Naive thymus-derived CD4-positive, alpha-beta T cell (primary cell): ENCODE measurements around the gene TMEM120B. TPM values are rescaled to one million over a fixed set of nuclear protein-coding genes. Genes with fewer than 3 reads are reported as not detected.

Experiments used
- ATAC-seq: fragments of 150-1000 bp; cut with Tn5 transposase; 2 replicates; pipeline ENCODE4 v1.10.0; 2021; ENCODE audit warnings: mild to moderate bottlenecking, moderate library complexity
- CTCF ChIA-PET: fragments of 350-600 bp; sonication (Branson Sonifier 250); formaldehyde crosslinking; loops from one replicate; lab custom pipeline; 2021; ENCODE audit warnings: antibody characterized with exemption; lab: Charles Lee
- POLR2A ChIA-PET: fragments of 350-600 bp; sonication (Branson Sonifier 250); formaldehyde crosslinking; loops from one replicate; lab custom pipeline; 2021; ENCODE audit warnings: antibody characterized with exemption, inconsistent platforms; lab: Charles Lee
- DNase-seq, 9 donors: peaks; one replicate each; pipeline versions ENCODE4 v3.0.0 to v3.0.0-alpha.2; 2020 to 2022; ENCODE audit warnings: mixed read lengths in 1 of 9
- H3K27ac ChIP-seq: one replicate; pipeline ENCODE4 v1.7.0; 2013; ENCODE audit warnings: mild to moderate bottlenecking, low read depth, low read length, moderate library complexity
- H3K27me3 ChIP-seq, 2 donors: one replicate each; pipeline ENCODE4 v1.7.0; 2013; ENCODE audit warnings: low read length in 2 of 2, mild to moderate bottlenecking in 2 of 2, moderate library complexity in 2 of 2; ENCODE audit not compliant: control insufficient read depth in 2 of 2, insufficient read depth in 2 of 2
- H3K36me3 ChIP-seq, 3 experiments: 1 replicate in 2 of 3; 2 replicates in 1 of 3; pipeline ENCODE4 v1.7.0; 2013; ENCODE audit warnings: low read length in 3 of 3, mild to moderate bottlenecking in 3 of 3, moderate library complexity in 1 of 3; ENCODE audit not compliant: insufficient read depth in 3 of 3, control insufficient read depth in 2 of 3
- H3K4me1 ChIP-seq, 2 donors: one replicate each; pipeline ENCODE4 v1.7.0; 2013; ENCODE audit warnings: low read length in 2 of 2, mild to moderate bottlenecking in 2 of 2, moderate library complexity in 1 of 2; ENCODE audit not compliant: control insufficient read depth in 2 of 2, insufficient read depth in 2 of 2
- H3K4me3 ChIP-seq: 2 replicates; pipeline ENCODE4 v1.7.0; 2013; ENCODE audit warnings: mild to moderate bottlenecking, low read length
- H3K9me3 ChIP-seq, 3 experiments: 1 replicate in 2 of 3; 2 replicates in 1 of 3; pipeline ENCODE4 v1.7.0; 2013; ENCODE audit warnings: low read length in 3 of 3; ENCODE audit not compliant: control insufficient read depth in 2 of 3
- H3K27ac Mint-ChIP-seq, 9 donors: one replicate each; pipeline ENCODE4 v1.8.0; 2020 to 2022; ENCODE audit warnings: mixed read lengths in 9 of 9, mild to moderate bottlenecking in 8 of 9, moderate library complexity in 5 of 9, inconsistent platforms in 2 of 9
- H3K27me3 Mint-ChIP-seq, 5 donors: one replicate each; pipeline ENCODE4 v1.8.0; 2021 to 2022; ENCODE audit warnings: mixed read lengths in 5 of 5, mild to moderate bottlenecking in 1 of 5
- H3K36me3 Mint-ChIP-seq, 5 donors: one replicate each; pipeline ENCODE4 v1.8.0; 2020 to 2022; ENCODE audit warnings: mixed read lengths in 5 of 5, mild to moderate bottlenecking in 3 of 5, inconsistent platforms in 1 of 5
- H3K4me1 Mint-ChIP-seq, 7 donors: one replicate each; pipeline ENCODE4 v1.8.0; 2020 to 2022; ENCODE audit warnings: mixed read lengths in 7 of 7, mild to moderate bottlenecking in 3 of 7, inconsistent platforms in 1 of 7
- H3K4me3 Mint-ChIP-seq, 10 donors: one replicate each; pipeline ENCODE4 v1.8.0; 2020 to 2022; ENCODE audit warnings: mild to moderate bottlenecking in 10 of 10, mixed read lengths in 10 of 10, moderate library complexity in 6 of 10, inconsistent platforms in 2 of 10
- H3K9me3 Mint-ChIP-seq, 11 donors: one replicate each; pipeline ENCODE4 v1.8.0; 2020 to 2022; ENCODE audit warnings: mixed read lengths in 11 of 11, mild to moderate bottlenecking in 4 of 11, inconsistent platforms in 1 of 11, moderate library complexity in 1 of 11
- intact Hi-C, 2 donors: fragments of 100-400 bp; cut with micrococcal nuclease; formaldehyde crosslinking; loops; one replicate each; pipeline ENCODE4 v1.15.1; 2023
- polyA plus RNA-seq, 2 donors: library from polyadenylated mRNA; unstranded; fragments of 300-500 nt; fragmentation: Illumina TruSeq; gene quantifications; one replicate each; pipeline ENCODE4 v1.2.3, GENCODE V29; 2021
- total RNA-seq, 6 experiments: library from RNA in 5 of 6; stranded (reverse) in 5 of 6; gene quantifications; 1 replicate in 5 of 6; 2 replicates in 1 of 6; pipeline ENCODE4 v1.2.3 and lab custom pipeline; 2021 to 2026

Gene TMEM120B
- total and polyA plus RNA-seq, 7 experiments from 2014 or later = 1.3 to 14.3 (median 8.9) TPM

- Histone ChIP-seq H3K27ac (no peak overlapping the region), H3K9me3 (no peaks in the 10 kb centered on the region), H3K4me3 (no peak overlapping the region), H3K27me3 (no peaks in the 10 kb centered on the region), H3K36me3 (peaks cover 0 to 70% (median 10%) of the 10 kb centered on the region in 3 experiments), H3K4me1 (peaks cover 42 to 49% of the 10 kb centered on the region in 2 donors)
- Mint-ChIP-seq H3K4me1 (peaks cover 35 to 68% (median 46%) of the 10 kb centered on the region in 7 donors), H3K36me3 (peaks cover 8 to 38% (median 12%) of the 10 kb centered on the region in 5 donors), H3K9me3 (peaks cover 0 to 2% (median 0%) of the 10 kb centered on the region in 11 donors), H3K27ac (peak overlapping the region in 7 of 9 donors; percentile 53 to 80 (median 75)), H3K27me3 (no peaks in the 10 kb centered on the region), H3K4me3 (peak overlapping the region in 8 of 10 donors; percentile 13 to 91 (median 56))
- ATAC-seq (no peak), DNase-seq (no peak)
- intact Hi-C loops = loop anchor here in 1 of 2 donors (10.0 kb wide), 1 partner anchor 415 kb away; the partner anchor contains the start of gene DIABLO
- ChIA-PET POLR2A (interaction anchor here (0.8 to 28.5 kb wide), 5 partner anchors 22 to 519 kb away, joined by 3 to 1941 read pairs (median 3); partner anchors contain the start of genes PSMD9, RHOF, SETD1B and TMEM120B), CTCF (interaction anchor here (4.4 to 13.4 kb wide), 2 partner anchors 13 to 23 kb away, joined by 21 to 609 read pairs; partner anchors contain the start of gene RHOF)
Observed at GRCh38 chr12:121809712-121810116, 97.2 kb downstream of the TMEM120B start.

GRCh38 chr12:121810234-121810817 is 97.8 kb downstream of the TMEM120B start:
- H3K4me1 ChIP-seq = peaks cover 42 to 49% of the 10 kb centered on the region in 2 donors
- DNase-seq (no peak), ATAC-seq (no peak)
- intact Hi-C loops = no loop called here
- peak overlapping the region in 8 of 10 donors; percentile 72 to 92 (median 81) for H3K4me3 Mint-ChIP-seq
- peaks cover 35 to 71% (median 46%) of the 10 kb centered on the region in 7 donors for H3K4me1 Mint-ChIP-seq
- H3K4me3 ChIP-seq = no peak overlapping the region
- H3K36me3 ChIP-seq = peaks cover 0 to 70% (median 14%) of the 10 kb centered on the region in 3 experiments
- H3K27ac ChIP-seq = peak overlapping the region; percentile 63
- peaks cover 8 to 37% (median 12%) of the 10 kb centered on the region in 5 donors for H3K36me3 Mint-ChIP-seq
- ChIA-PET POLR2A (interaction anchor here (0.6 to 28.5 kb wide), 11 partner anchors 10 to 518 kb away, joined by 3 to 1941 read pairs (median 3); partner anchors contain the start of genes RHOF, SETD1B and TMEM120B), CTCF (interaction anchor here (0.5 to 13.4 kb wide), 7 partner anchors 14 to 113 kb away, joined by 3 to 609 read pairs (median 4); partner anchors contain the start of gene RHOF)
- peak overlapping the region in 4 of 9 donors; percentile 73 to 92 (median 88) for H3K27ac Mint-ChIP-seq
- H3K27me3 ChIP-seq = no peaks in the 10 kb centered on the region
- H3K9me3 Mint-ChIP-seq = peaks cover 0 to 2% (median 0%) of the 10 kb centered on the region in 11 donors
- no peaks in the 10 kb centered on the region for H3K27me3 Mint-ChIP-seq
- H3K9me3 ChIP-seq = no peaks in the 10 kb centered on the region

- Mint-ChIP-seq H3K4me3 (peak overlapping the region; percentile 72 to 92 (median 82)), H3K36me3 (peaks cover 8 to 35% (median 14%) of the 10 kb centered on the region in 5 donors), H3K9me3 (peaks cover 0 to 2% (median 0%) of the 10 kb centered on the region in 11 donors), H3K4me1 (peaks cover 34 to 70% (median 46%) of the 10 kb centered on the region in 7 donors), H3K27ac (peak overlapping the region; percentile 32 to 92 (median 73)), H3K27me3 (no peaks in the 10 kb centered on the region)
- peak overlapping the region; percentile 63 for H3K27ac ChIP-seq
- DNase-seq (no peak), ATAC-seq (no peak)
- peaks cover 42 to 49% of the 10 kb centered on the region in 2 donors for H3K4me1 ChIP-seq
- POLR2A ChIA-PET = interaction anchor here (0.6 to 28.5 kb wide), 15 partner anchors 9 to 1637 kb away, joined by 3 to 1941 read pairs (median 3); partner anchors contain the start of genes DIABLO, RHOF, RNF34 and SETD1B
- intact Hi-C loops = loop anchor here in 1 of 2 donors (1.0 kb wide), 2 partner anchors 8 to 16 kb away; no protein-coding TSS in a partner anchor
- H3K9me3 ChIP-seq = no peaks in the 10 kb centered on the region
- peak overlapping the region; percentile 74 for H3K4me3 ChIP-seq
- CTCF ChIA-PET = interaction anchor here (0.5 to 13.4 kb wide), 12 partner anchors 15 to 113 kb away, joined by 3 to 609 read pairs (median 4); partner anchors contain the start of gene RHOF
- H3K27me3 ChIP-seq = no peaks in the 10 kb centered on the region
- H3K36me3 ChIP-seq = peaks cover 0 to 73% (median 14%) of the 10 kb centered on the region in 3 experiments
Observed at GRCh38 chr12:121810833-121811433, 98.4 kb downstream of the TMEM120B start.

- H3K4me3 Mint-ChIP-seq = peak overlapping the region; percentile 75 to 92 (median 84)
- H3K4me1 ChIP-seq = peaks cover 38 to 48% of the 10 kb centered on the region in 2 donors
- CTCF ChIA-PET = interaction anchor here (0.5 to 13.4 kb wide), 18 partner anchors 15 to 273 kb away, joined by 3 to 609 read pairs (median 4); partner anchors contain the start of genes PSMD9 and RHOF
- POLR2A ChIA-PET = interaction anchor here (0.6 to 28.5 kb wide), 17 partner anchors 9 to 1636 kb away, joined by 3 to 1941 read pairs (median 3); partner anchors contain the start of genes DIABLO, RHOF, RNF34 and SETD1B
- intact Hi-C loops = loop anchor here (1.0 to 2.0 kb wide), 6 partner anchors 8 to 114 kb away; no protein-coding TSS in a partner anchor
- ATAC-seq (peak; percentile 92), DNase-seq (peak in 8 of 9 donors; percentile 55 to 86 (median 75))
- peaks cover 5 to 34% (median 16%) of the 10 kb centered on the region in 5 donors for H3K36me3 Mint-ChIP-seq
- H3K36me3 ChIP-seq = peaks cover 0 to 77% (median 21%) of the 10 kb centered on the region in 3 experiments
- no peaks in the 10 kb centered on the region for H3K27me3 Mint-ChIP-seq
- H3K9me3 ChIP-seq = no peaks in the 10 kb centered on the region
- no peaks in the 10 kb centered on the region for H3K27me3 ChIP-seq
- peak overlapping the region; percentile 63 for H3K27ac ChIP-seq
- peak overlapping the region; percentile 74 for H3K4me3 ChIP-seq
- H3K9me3 Mint-ChIP-seq = peaks cover 0 to 2% (median 0%) of the 10 kb centered on the region in 11 donors
- peak overlapping the region; percentile 23 to 92 (median 75) for H3K27ac Mint-ChIP-seq
- H3K4me1 Mint-ChIP-seq = peaks cover 29 to 69% (median 47%) of the 10 kb centered on the region in 7 donors
Observed at GRCh38 chr12:121811434-121812319, 99.1 kb downstream of the TMEM120B start.

GRCh38 chr12:121812320-121812871 is 99.8 kb downstream of the TMEM120B start:
- intact Hi-C loops = loop anchor here (1.0 to 2.0 kb wide), 5 partner anchors 9 to 115 kb away; no protein-coding TSS in a partner anchor
- ChIA-PET POLR2A (interaction anchor here (0.6 to 28.5 kb wide), 9 partner anchors 13 to 650 kb away, joined by 3 to 1941 read pairs (median 4); partner anchors contain the start of genes RHOF, RNF34, SETD1B and TMEM120B), CTCF (interaction anchor here (0.7 to 13.4 kb wide), 14 partner anchors 16 to 123 kb away, joined by 3 to 609 read pairs (median 4); partner anchors contain the start of genes PSMD9 and RHOF)
- ATAC-seq (peak; percentile 62), DNase-seq (peak in 1 of 9 donors; percentile 61)
- peak overlapping the region in 7 of 9 donors; percentile 47 to 87 (median 69) for H3K27ac Mint-ChIP-seq
- peaks cover 0 to 2% (median 0%) of the 10 kb centered on the region in 11 donors for H3K9me3 Mint-ChIP-seq
- H3K4me1 Mint-ChIP-seq = peaks cover 29 to 62% (median 45%) of the 10 kb centered on the region in 7 donors
- H3K4me3 Mint-ChIP-seq = peak overlapping the region; percentile 75 to 92 (median 84)
- Histone ChIP-seq H3K4me3 (peak overlapping the region; percentile 74), H3K4me1 (peaks cover 31 to 42% of the 10 kb centered on the region in 2 donors), H3K9me3 (no peaks in the 10 kb centered on the region), H3K27me3 (no peaks in the 10 kb centered on the region), H3K36me3 (peaks cover 0 to 84% (median 28%) of the 10 kb centered on the region in 3 experiments), H3K27ac (peak overlapping the region; percentile 63)
- H3K27me3 Mint-ChIP-seq = no peaks in the 10 kb centered on the region
- peaks cover 5 to 35% (median 17%) of the 10 kb centered on the region in 5 donors for H3K36me3 Mint-ChIP-seq
